Brain microvascular endothelial cell (primary cell): ENCODE measurements around the gene APC2.

Experiments
- DNase-seq: peaks from one replicate; pipeline ENCODE4 v3.0.0-alpha.2; 2020
- H3K27ac ChIP-seq: fragments of 250-450 bp; sonication (Bioruptor Pico); 2 replicates; pipeline ENCODE4 v1.5.1; 2020; ENCODE audit warnings: mild to moderate bottlenecking, moderate library complexity
- H3K27me3 ChIP-seq: fragments of 250-450 bp; sonication (Bioruptor Pico); replicated peaks from 2 replicates; pipeline ENCODE4 v1.5.1; 2020; ENCODE audit warnings: mild to moderate bottlenecking
- H3K36me3 ChIP-seq: fragments of 250-450 bp; sonication (Bioruptor Pico); replicated peaks from 2 replicates; pipeline ENCODE4 v1.5.1; 2020; ENCODE audit warnings: mild to moderate bottlenecking
- H3K4me3 ChIP-seq: 2 replicates; pipeline ENCODE4 v1.5.1; 2011; ENCODE audit warnings: low read depth, mild to moderate bottlenecking, control low read depth, low read length, moderate library complexity
- CTCF ChIP-seq: IDR thresholded peaks from 2 replicates; pipeline ENCODE4 v1.5.1; 2011; ENCODE audit warnings: low read depth, mild to moderate bottlenecking, moderate library complexity, low read length, control low read depth, inconsistent platforms; ENCODE audit errors: missing control alignments
- in situ Hi-C: cut with HindIII; loops from 2 replicates; pipeline ENCODE4 v1.10.0; 2017; ENCODE audit warnings: low sequenced_read_pairs, low pct_ligation_motif_present

APC2 gene

GRCh38 chr19:1490311-1491113 is 40.6 kb downstream of the APC2 start, which contains the start of gene PCSK4:
PCSK4 (minus strand) TSS chr19:1490350; CDS start chr19:1490346, 4 bp downstream.
- TF ChIP-seq CTCF, result no peak
- Histone ChIP-seq H3K27ac (no peak within 1 kb of the TSS), H3K36me3 (no peaks in the 10 kb centered on the region), H3K27me3 (no peaks in the 10 kb centered on the region), H3K4me3 (peak within 1 kb of the TSS; percentile 60)
- peak; percentile 99 for DNase-seq
- in situ Hi-C loops, result no loop called here

- in situ Hi-C loops, result no loop called here
- H3K4me3 ChIP-seq, result peak within 1 kb of the TSS; percentile 60
- TF ChIP-seq CTCF, result no peak
- H3K36me3 ChIP-seq, result no peaks in the 10 kb centered on the region
- no peaks in the 10 kb centered on the region for H3K27me3 ChIP-seq
- H3K27ac ChIP-seq, result no peak within 1 kb of the TSS
- DNase-seq, result no peak
These were observed 41.4 kb downstream of the APC2 start, which contains the start of gene REEP6 for GRCh38 chr19:1491114-1491848. REEP6 (plus strand) TSS chr19:1491181; CDS start chr19:1491270, 89 bp downstream.

GRCh38 chr19:1491849-1492170 is 41.9 kb downstream of the APC2 start:
- no peak for DNase-seq

GRCh38 chr19:1492474-1493006 is 42.6 kb downstream of the APC2 start:
- H3K27ac ChIP-seq, result no peak overlapping the region
- no peaks in the 10 kb centered on the region for H3K27me3 ChIP-seq
- in situ Hi-C loops, result no loop called here
- TF ChIP-seq CTCF, result no peak
- DNase-seq, result no peak
- no peak overlapping the region for H3K4me3 ChIP-seq
- H3K36me3 ChIP-seq, result no peaks in the 10 kb centered on the region

More at GRCh38 chr19:1491849-1492170, 41.9 kb downstream of the APC2 start:
- no peak for TF ChIP-seq CTCF
- Histone ChIP-seq H3K36me3 (no peaks in the 10 kb centered on the region), H3K27me3 (no peaks in the 10 kb centered on the region), H3K27ac (no peak overlapping the region), H3K4me3 (no peak overlapping the region)
- in situ Hi-C loops, result no loop called here

GRCh38 chr19:1494115-1494815 is 44.3 kb downstream of the APC2 start:
- Histone ChIP-seq H3K27me3 (no peaks in the 10 kb centered on the region), H3K4me3 (no peak overlapping the region), H3K27ac (no peak overlapping the region), H3K36me3 (no peaks in the 10 kb centered on the region)
- in situ Hi-C loops, result no loop called here
- no peak for TF ChIP-seq CTCF
- DNase-seq, result no peak
